ENCODE data around the gene E2F7.

Gene E2F7

DNA sequence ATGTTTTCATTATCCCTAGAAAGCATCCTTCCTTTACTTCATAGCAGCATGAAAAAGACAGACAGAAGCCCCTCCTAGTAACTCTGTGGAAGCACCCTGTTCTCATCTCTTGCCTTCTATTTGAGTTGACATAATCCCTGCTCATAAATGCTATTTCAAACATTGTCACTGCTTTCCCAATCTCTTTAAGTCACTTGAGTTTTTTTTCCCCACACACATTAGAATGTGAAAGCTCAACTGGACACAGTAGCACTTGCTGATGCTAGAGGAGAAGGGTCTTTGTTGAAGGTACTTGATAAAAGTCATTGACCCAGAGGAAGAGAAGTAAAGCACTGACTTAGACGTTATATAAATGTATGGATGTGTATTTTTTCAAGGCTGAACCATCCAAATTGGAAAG is 3.0 kb downstream of the E2F7 start:
- DNase-seq: no peak

- no peak for DNase-seq
Observed at GRCh38 chr12:77060883-77061240, 4.5 kb downstream of the E2F7 start.

GRCh38 chr12:77060136-77060882 is 5.1 kb downstream of the E2F7 start:
- DNase-seq: no peak

DNA sequence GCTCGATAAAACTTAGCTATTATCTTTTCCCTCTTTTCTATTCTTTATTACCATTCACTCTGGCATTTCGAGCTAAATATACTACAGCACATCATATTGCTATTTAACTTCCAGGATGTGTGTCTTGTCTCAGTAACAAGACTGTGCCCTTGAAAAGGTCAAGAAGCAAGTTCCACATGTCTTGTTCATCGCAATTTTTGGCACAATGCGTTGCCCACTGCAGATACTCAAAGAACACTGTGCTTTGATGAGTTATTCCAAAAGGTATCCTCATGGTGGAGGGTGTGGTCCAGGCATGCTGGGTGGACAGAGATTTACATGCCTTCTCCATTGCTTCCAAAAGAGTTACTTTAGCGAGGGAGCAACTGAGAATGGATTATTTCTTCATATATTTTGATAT is 6.6 kb downstream of the E2F7 start:
- peak; percentile 42 for DNase-seq

DNA sequence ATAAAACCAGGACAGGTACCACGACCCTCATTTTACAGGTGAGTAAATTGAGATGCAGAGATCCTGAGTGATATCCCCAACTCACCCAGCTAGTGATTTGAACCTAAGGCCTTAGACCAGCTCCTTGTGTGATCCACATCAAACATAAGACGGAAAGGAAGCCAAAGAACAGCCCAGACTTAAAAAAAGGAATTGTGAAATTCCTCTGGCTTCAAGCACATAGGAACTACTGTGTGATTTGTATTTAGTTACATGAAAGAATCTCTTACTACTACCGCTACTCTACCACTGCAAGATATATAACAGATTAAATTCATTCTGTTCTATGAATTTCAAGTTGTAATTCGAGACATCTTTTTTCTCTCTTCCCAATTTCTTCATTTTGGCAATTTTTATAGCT is 10.5 kb downstream of the E2F7 start:
- no peak for DNase-seq

DNA sequence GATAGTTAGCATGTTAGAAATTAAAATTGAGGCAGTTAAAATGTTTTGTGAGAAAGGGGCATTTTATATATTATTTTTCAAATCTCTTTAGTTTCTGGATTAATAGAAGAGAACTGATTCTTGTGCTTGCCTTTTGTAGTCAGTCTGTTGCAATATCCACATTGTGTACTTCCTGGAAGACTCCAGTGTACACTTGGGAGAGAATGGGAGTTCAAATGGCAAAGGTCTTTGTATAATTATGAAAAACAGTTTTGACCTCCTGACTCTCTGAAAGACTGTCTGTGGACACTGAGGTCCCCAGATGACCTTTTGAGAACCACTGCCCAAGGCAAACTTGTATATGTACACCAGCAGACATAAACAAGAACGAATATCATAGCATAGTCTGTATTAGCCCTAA is 12.1 kb downstream of the E2F7 start:
- no peak for DNase-seq

DNA sequence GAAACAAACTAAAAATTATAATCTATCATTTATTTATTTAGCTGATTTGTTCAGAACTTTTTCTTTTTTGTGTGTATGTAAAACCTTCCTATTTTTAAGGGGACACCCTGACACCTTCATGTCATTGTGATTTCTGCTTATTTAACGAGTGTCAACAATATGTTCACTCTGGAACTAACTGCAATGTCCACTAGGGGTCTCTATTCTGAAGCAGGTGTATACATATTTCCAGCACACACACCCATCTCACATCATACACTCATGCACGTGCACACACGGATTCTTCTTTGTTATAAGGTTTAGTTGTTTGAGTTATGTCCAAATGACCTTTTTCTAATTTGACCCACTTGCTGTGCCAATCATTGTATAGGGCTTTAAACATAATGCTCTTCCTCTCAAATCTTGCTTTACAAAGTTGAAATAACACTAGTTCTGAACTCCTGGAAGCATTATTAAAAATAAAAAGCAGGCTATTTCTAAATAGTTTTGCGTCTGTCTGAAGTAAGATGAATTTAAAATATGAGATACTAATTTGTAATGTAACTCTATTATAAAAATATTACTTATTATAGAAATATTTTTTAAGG is 15.5 kb downstream of the E2F7 start:
- peak; percentile 71 for DNase-seq

DNA sequence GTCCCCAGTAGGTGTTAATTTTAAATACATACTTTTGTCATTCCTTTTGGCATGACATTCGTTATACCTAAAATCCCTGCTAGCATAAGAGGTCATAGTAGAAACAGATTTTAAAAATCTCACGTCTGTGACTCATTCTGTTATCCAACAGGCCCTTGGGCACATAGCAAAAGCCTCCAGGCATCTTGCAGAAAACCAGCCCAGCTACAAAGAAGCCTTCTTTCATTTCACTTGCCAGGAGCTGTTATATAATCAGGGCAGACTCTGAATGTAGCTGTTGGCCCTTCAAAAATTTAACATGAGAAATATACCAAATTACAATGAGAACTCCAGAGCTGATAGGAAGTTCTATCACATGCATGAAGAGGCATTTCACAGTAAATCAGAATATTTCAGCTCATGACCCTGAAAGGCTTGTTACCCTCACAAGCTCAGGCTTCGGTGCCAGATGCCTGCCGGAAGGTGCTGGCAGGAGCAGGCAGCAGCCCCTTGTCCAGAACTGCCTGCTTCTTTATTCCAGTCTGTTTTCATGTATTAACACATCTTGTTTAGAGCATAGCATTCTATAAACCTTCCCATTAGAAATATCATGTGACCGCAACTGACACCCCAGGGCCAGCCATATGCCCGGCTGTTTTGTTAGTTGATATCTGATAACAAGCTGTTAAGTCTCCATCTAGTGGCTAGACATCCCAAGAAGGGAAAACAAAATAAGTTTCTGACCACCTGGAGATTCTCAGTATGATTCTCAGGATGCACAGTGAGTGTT is 17.8 kb downstream of the E2F7 start:
- no peak for DNase-seq

DNA sequence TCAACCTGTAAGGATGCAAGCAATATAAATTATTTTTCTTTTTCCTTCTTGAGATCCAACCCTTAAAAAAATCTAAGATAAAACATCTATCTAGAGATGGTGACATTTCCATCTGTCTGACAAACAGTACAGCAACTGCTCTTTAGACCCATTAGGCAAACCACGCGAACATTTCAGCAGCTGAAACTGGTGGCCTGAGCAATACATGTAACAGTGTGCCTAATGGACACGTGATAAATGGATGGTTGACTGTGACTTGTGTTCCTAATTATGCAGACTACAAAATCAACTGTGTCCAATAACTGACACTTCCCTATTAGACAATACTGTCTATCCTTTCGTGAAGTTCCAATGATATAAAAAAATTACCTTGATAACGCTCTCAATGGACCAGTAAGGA is 18.9 kb downstream of the E2F7 start:
- DNase-seq: no peak

GRCh38 chr12:77045183-77045582 is 20.2 kb downstream of the E2F7 start:
- DNase-seq: no peak

DNA sequence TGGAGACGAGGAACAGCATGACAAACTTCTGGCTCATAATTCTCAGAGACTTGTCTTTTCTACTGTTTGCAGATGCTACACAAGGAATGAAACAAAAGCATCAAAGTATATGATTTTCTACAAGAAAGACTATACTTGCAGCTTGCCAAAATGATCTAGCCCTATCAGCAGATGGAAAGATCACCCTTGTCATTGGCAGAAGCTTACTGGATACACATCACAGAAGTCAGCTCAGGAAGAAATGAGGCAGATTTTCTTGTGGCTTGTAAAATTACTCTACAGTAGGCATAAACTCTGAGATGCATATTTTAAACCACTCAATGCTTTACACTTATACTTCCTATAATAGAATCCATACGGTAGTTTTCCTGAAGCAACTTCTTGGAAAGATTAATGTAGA is 20.6 kb downstream of the E2F7 start:
- DNase-seq: no peak

DNA sequence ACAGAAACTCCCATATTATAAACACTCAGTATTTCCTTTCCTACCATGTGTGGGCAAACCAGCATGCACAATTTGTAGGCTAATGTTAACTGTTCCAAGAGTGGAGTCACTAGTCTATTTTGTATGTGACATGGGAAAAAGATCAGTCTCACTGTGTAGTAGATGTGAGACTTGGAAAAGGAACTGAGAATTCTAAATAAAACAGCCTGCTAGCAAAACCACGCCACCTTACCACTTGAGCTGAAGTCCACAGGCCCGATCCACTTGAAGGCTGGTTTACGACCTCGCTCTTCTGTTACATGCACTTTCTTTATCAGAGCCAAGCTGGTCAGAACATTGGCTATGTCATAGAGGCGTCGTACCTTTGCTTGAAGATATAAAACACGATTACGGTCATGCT is 22.5 kb downstream of the E2F7 start:
- no peak for DNase-seq

DNA sequence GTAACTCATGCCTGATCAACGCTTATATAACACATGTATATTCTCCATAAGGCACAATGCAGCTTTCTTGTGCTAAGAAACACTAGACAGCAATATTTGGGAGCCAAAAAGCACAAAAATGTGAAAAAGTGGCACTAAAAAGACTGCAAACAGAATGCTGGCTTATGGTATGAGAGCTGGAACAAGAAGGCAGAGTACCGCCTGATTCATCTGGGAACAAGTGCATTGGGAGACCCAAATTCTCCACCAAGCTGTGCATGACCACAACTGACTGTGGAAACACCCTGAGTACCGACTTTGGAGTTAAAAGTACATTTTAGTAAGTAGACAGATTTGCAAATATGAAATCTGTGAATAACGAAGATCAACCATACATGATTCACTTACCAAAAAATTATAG is 25.1 kb downstream of the E2F7 start:
- DNase-seq: no peak

- DNase-seq: no peak
Observed at GRCh38 chr12:77035226-77035625, 30.1 kb downstream of the E2F7 start.

- no peak for DNase-seq
Observed at GRCh38 chr12:77033658-77034536, 31.5 kb downstream of the E2F7 start.

- DNase-seq: peak; percentile 52
Observed at GRCh38 chr12:77032406-77032805, 33.0 kb downstream of the E2F7 start.

DNA sequence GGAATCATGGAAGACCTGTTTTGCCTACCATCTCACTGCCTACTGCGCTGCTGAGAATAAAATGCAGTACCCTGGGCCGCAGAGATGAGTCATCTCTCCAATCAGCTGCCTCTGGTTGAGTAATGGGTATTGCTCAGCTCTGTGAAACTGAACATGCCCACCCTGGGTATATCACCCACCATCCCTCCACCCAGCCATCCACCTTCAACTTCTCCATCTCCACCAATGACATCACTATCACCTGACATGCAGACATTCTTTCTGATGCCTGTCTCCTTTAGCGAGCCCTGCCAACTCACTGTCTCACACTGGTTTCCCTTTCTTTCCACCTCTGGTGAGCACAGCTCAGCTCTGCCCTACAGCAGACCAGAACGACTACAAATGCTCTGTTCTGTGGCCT is 33.6 kb downstream of the E2F7 start:
- DNase-seq: no peak

DNA sequence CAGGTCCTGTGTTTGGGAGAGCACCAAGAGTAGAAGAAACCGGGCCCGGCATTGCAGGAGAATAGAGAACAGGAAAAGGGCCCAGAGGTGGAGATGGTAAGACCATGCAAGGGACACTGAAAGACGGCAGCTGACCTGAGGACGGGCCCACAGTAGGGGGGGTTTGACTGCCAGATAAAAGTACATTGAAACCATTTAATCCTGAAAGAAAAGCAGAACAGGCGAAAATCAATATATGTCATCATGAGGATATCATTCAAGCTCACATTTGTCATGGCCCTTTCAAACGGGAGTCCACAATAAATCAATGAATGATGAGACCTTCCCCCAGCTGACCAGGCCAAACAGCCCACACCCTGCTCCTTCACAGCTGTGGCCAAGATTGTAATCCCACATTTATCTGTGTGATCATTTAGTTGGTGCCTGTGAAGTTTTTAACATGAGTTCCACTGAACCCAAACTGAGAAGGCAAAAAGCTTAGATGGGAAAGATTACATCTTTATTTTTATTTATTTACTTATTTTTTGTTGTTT is 39.5 kb downstream of the E2F7 start:
- no peak for DNase-seq

DNA sequence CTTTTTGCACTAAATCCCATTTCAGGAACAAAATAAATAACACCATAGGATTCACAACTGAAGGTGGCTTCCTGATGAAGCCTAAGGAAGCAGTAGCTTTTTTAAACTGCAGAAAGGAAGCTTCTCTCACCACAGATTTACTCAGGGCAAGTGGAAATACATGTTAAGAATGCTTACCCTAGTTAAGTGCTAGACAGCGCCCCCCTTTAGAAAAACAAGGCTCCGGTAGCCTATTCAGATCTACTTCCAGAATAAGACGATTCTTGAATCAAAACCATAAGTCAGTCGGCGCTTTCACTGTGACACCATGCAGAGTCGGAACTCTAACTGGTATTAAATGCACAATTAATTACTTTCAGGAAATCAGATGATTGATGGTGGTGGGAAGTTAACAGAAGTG is 41.9 kb downstream of the E2F7 start:
- no peak for DNase-seq

GRCh38 chr12:77019920-77020319 is 45.4 kb downstream of the E2F7 start:
- DNase-seq: no peak

GRCh38 chr12:77016606-77017005 is 48.8 kb downstream of the E2F7 start:
- DNase-seq: no peak

- DNase-seq: no peak
Observed at GRCh38 chr12:77013091-77013490, 52.3 kb downstream of the E2F7 start.
